Measurements from ENCODE around the gene CYTH2. TPM values are rescaled to one million over a fixed set of nuclear protein-coding genes. Genes with fewer than 3 reads are reported as not detected.

CYTH2 gene
- polyA plus RNA-seq, 1 donor from 2014 or later = 397 TPM

GRCh38 chr19:48444129-48444935, 24.8 kb upstream of the CYTH2 start:
- no peaks in the 10 kb centered on the region for H3K9me2 ChIP-seq (ENCODE audit: insufficient read depth, low read length)
- no peaks in the 10 kb centered on the region for H3K27me3 ChIP-seq (ENCODE audit: insufficient read depth, low read depth, low read length)
- TF ChIP-seq TAF1 (IDR thresholded peaks at IDR 0.05; ENCODE audit: low read depth) (no peak), POLR2AphosphoS5 (IDR thresholded peaks at IDR 0.05) (no peak), SMC3 (conservative IDR thresholded peaks at IDR 0.05; ENCODE audit: poor library complexity) (no peak), MXI1 (conservative IDR thresholded peaks at IDR 0.05; ENCODE audit: poor library complexity, severe bottlenecking) (no peak), RAD21 (conservative IDR thresholded peaks at IDR 0.05) (no peak), REST (IDR thresholded peaks at IDR 0.05; ENCODE audit: borderline replicate concordance) (no peak), EZH2 (IDR thresholded peaks at IDR 0.05; ENCODE audit: borderline replicate concordance, insufficient read depth, low read length, poor library complexity, severe bottlenecking) (no peak), EP300 (conservative IDR thresholded peaks at IDR 0.05; ENCODE audit: poor library complexity, severe bottlenecking) (no peak), CTCF (IDR thresholded peaks at IDR 0.05; ENCODE audit: poor library complexity, severe bottlenecking) (no peak)
- no peaks in the 10 kb centered on the region for H3F3A ChIP-seq (ENCODE audit: insufficient read depth, low read length, poor library complexity, severe bottlenecking)
- no peaks in the 10 kb centered on the region for H4K20me1 ChIP-seq (ENCODE audit: insufficient read depth)
- H3K36me3 ChIP-seq (ENCODE audit: insufficient read depth, low read length) = no peaks in the 10 kb centered on the region
- peak overlapping the region; percentile 73 for H3K9ac ChIP-seq (ENCODE audit: low read length)
- no peaks in the 10 kb centered on the region for H3K9me3 ChIP-seq (ENCODE audit: low read length)
- peak overlapping the region; percentile 56 for H3K4me2 ChIP-seq (ENCODE audit: low read length)
- peaks cover 6% of the 10 kb centered on the region for H3K79me2 ChIP-seq (replicated peaks; ENCODE audit: insufficient read depth, low read length)
- H2AFZ ChIP-seq (ENCODE audit: low read depth, low read length) = peak overlapping the region; percentile 58
- peak overlapping the region; percentile 97 for H3K4me3 ChIP-seq (ENCODE audit: low read length)
- peak overlapping the region; percentile 93 for H3K27ac ChIP-seq (ENCODE audit: low read length)

- Histone ChIP-seq H2AFZ (ENCODE audit: low read depth, low read length) (peak overlapping the region; percentile 58), H3K4me3 (ENCODE audit: low read length) (peak overlapping the region; percentile 97), H3K27me3 (ENCODE audit: insufficient read depth, low read depth, low read length) (no peaks in the 10 kb centered on the region), H3K79me2 (replicated peaks; ENCODE audit: insufficient read depth, low read length) (peaks cover 6% of the 10 kb centered on the region), H3K9me3 (ENCODE audit: low read length) (no peaks in the 10 kb centered on the region), H3K9me2 (ENCODE audit: insufficient read depth, low read length) (no peaks in the 10 kb centered on the region), H3K4me2 (ENCODE audit: low read length) (peak overlapping the region; percentile 56), H3K36me3 (ENCODE audit: insufficient read depth, low read length) (no peaks in the 10 kb centered on the region), H3K27ac (ENCODE audit: low read length) (peak overlapping the region; percentile 93), H3F3A (ENCODE audit: insufficient read depth, low read length, poor library complexity, severe bottlenecking) (no peaks in the 10 kb centered on the region), H4K20me1 (ENCODE audit: insufficient read depth) (no peaks in the 10 kb centered on the region), H3K9ac (ENCODE audit: low read length) (peak overlapping the region; percentile 73)
- TF ChIP-seq MXI1 (conservative IDR thresholded peaks at IDR 0.05; ENCODE audit: poor library complexity, severe bottlenecking) = no peak
- TF ChIP-seq CTCF (IDR thresholded peaks at IDR 0.05; ENCODE audit: poor library complexity, severe bottlenecking) = no peak
- TF ChIP-seq POLR2AphosphoS5 (IDR thresholded peaks at IDR 0.05) = no peak
- TF ChIP-seq TAF1 (IDR thresholded peaks at IDR 0.05; ENCODE audit: low read depth) = no peak
- TF ChIP-seq SMC3 (conservative IDR thresholded peaks at IDR 0.05; ENCODE audit: poor library complexity) = no peak
- TF ChIP-seq EP300 (conservative IDR thresholded peaks at IDR 0.05; ENCODE audit: poor library complexity, severe bottlenecking) = no peak
- no peak for TF ChIP-seq RAD21 (conservative IDR thresholded peaks at IDR 0.05)
- TF ChIP-seq EZH2 (IDR thresholded peaks at IDR 0.05; ENCODE audit: borderline replicate concordance, insufficient read depth, low read length, poor library complexity, severe bottlenecking) = no peak
- TF ChIP-seq REST (IDR thresholded peaks at IDR 0.05; ENCODE audit: borderline replicate concordance) = no peak
These were observed 24.3 kb upstream of the CYTH2 start for GRCh38 chr19:48444936-48445200.
